Activated CD8-positive, alpha-beta memory T cell treated with anti-CD3 and anti-CD28 coated beads for 1 hour (primary cell): ENCODE results near the gene SPAAR.
"Not testable (repeated sequence)": the region's sequence is repeated elsewhere in the genome, so short reads cannot be mapped to it uniquely, and the experiment has no call there.

Source experiments
- DNase-seq, 2 donors: peaks; one replicate each; pipeline ENCODE4 v3.0.0-alpha.2; 2020; ENCODE audit warnings: low read depth in 1 of 2; ENCODE audit errors: extremely low read depth in 1 of 2

SPAAR gene

GRCh38 chr9:35920051-35920620 is 10.8 kb downstream of the SPAAR start:
- DNase-seq, result no peak

GRCh38 chr9:35923598-35923926 is 14.3 kb downstream of the SPAAR start:
- DNase-seq, result no peak

- DNase-seq, result no peak
Measured at GRCh38 chr9:35923927-35924763, 14.9 kb downstream of the SPAAR start.

GRCh38 chr9:35928591-35929452 is 19.5 kb downstream of the SPAAR start:
- no peak for DNase-seq

- no peak for DNase-seq
Measured at GRCh38 chr9:35929453-35929718, 20.1 kb downstream of the SPAAR start.

- DNase-seq, result no peak
Measured at GRCh38 chr9:35930521-35930920, 21.2 kb downstream of the SPAAR start.

- no peak for DNase-seq
Measured at GRCh38 chr9:35930989-35931388, 21.7 kb downstream of the SPAAR start.

- no peak for DNase-seq
Measured at GRCh38 chr9:35932735-35933134, 23.4 kb downstream of the SPAAR start.

GRCh38 chr9:35933550-35934067 is 24.3 kb downstream of the SPAAR start:
- DNase-seq, result no peak

GRCh38 chr9:35934069-35934468 is 24.8 kb downstream of the SPAAR start:
- not testable (repeated sequence) for DNase-seq

- no peak for DNase-seq
Measured at GRCh38 chr9:35935261-35935660, 26.0 kb downstream of the SPAAR start.

- no peak for DNase-seq
Measured at GRCh38 chr9:35935755-35936509, 26.6 kb downstream of the SPAAR start.

- DNase-seq, result no peak
Measured at GRCh38 chr9:35937227-35937626, 27.9 kb downstream of the SPAAR start.

GRCh38 chr9:35938474-35939356 is 29.4 kb downstream of the SPAAR start:
- DNase-seq, result no peak

- no peak for DNase-seq
Measured at GRCh38 chr9:35939679-35940250, 30.5 kb downstream of the SPAAR start.

GRCh38 chr9:35940458-35941407 is 31.4 kb downstream of the SPAAR start:
- no peak for DNase-seq

- DNase-seq, result no peak
Measured at GRCh38 chr9:35942286-35942685, 33.0 kb downstream of the SPAAR start.

GRCh38 chr9:35944173-35944572 is 34.9 kb downstream of the SPAAR start:
- DNase-seq, result no peak

- no peak for DNase-seq
Measured at GRCh38 chr9:35944841-35945240, 35.6 kb downstream of the SPAAR start.
